ENCODE data around the gene TDP2.

DNA sequence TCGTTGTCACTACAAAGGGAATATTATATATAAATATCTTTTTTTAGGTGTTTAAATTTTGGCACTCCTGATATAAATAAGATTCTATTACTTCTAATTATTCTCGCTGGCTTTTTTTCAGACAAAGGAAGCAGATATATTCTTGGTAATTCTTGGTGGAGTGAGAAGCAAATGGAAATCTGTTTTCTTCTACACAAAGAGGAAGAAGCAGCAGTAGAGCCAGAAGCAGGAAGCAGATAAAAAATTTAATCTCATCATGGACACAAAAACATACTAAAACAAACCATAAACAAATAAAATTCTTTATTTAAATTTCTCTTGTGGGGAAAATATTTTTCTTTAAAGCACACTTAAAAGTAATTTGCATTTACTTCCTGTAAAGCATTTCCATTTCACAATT, 17.0 kb downstream of the TDP2 start:
- TF ChIP-seq, protein P1, sequence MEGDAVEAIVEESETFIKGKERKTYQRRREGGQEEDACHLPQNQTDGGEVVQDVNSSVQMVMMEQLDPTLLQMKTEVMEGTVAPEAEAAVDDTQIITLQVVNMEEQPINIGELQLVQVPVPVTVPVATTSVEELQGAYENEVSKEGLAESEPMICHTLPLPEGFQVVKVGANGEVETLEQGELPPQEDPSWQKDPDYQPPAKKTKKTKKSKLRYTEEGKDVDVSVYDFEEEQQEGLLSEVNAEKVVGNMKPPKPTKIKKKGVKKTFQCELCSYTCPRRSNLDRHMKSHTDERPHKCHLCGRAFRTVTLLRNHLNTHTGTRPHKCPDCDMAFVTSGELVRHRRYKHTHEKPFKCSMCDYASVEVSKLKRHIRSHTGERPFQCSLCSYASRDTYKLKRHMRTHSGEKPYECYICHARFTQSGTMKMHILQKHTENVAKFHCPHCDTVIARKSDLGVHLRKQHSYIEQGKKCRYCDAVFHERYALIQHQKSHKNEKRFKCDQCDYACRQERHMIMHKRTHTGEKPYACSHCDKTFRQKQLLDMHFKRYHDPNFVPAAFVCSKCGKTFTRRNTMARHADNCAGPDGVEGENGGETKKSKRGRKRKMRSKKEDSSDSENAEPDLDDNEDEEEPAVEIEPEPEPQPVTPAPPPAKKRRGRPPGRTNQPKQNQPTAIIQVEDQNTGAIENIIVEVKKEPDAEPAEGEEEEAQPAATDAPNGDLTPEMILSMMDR (IDR thresholded peaks at IDR 0.05; ENCODE audit: low read length), result no peak
- no peak for TF ChIP-seq EZH2 (IDR thresholded peaks at IDR 0.05; ENCODE audit: borderline replicate concordance, low read length)

All from OCI-LY1 (cell line).